OCI-LY3 (cell line): ENCODE measurements around the gene PTPRN2.

Source experiments
- H2AFZ ChIP-seq: fragments of 200-600, 300-600 bp; shearing (Covaris generic); 2 replicates; pipeline ENCODE4 v1.6.0; 2014; ENCODE audit warnings: antibody characterized with exemption, low read depth, low read length
- H3K27ac ChIP-seq: fragments of 200-600, 300-600 bp; sonication (generic); 2 replicates; pipeline ENCODE4 v1.5.1; 2014; ENCODE audit warnings: mild to moderate bottlenecking, low read length, moderate library complexity, mixed read lengths
- H3K27me3 ChIP-seq: fragments of 200-600, 300-600 bp; sonication (generic); 2 replicates; pipeline ENCODE4 v1.6.1; 2014; ENCODE audit warnings: low read depth, low read length, mixed read lengths
- H3K36me3 ChIP-seq: fragments of 200-600, 300-600 bp; sonication (generic); replicated peaks from 2 replicates; pipeline ENCODE3; 2014; ENCODE audit warnings: low read depth, low read length, mixed read lengths
- H3K4me1 ChIP-seq: fragments of 300-600, 200-600 bp; sonication (generic); 2 replicates; pipeline ENCODE4 v1.6.1; 2014; ENCODE audit warnings: low read length, mixed read lengths
- H3K4me2 ChIP-seq: fragments of 200-600, 300-600 bp; sonication (generic); 2 replicates; pipeline ENCODE4 v1.6.1; 2014; ENCODE audit warnings: low read length, mixed read lengths
- H3K4me3 ChIP-seq: fragments of 300-600, 200-600 bp; sonication (generic); 2 replicates; pipeline ENCODE4 v1.5.1; 2014; ENCODE audit warnings: antibody characterized with exemption, mild to moderate bottlenecking, low read length, moderate library complexity
- H3K79me2 ChIP-seq: fragments of 300-600, 200-600 bp; shearing (Covaris generic); 2 replicates; pipeline ENCODE4 v1.6.1; 2014; ENCODE audit warnings: mild to moderate bottlenecking, low read length, mixed read lengths
- H3K9ac ChIP-seq: fragments of 300-600, 200-600 bp; shearing (Covaris generic); 2 replicates; pipeline ENCODE4 v1.6.0; 2014; ENCODE audit warnings: mild to moderate bottlenecking, low read length, moderate library complexity
- H3K9me3 ChIP-seq: fragments of 200-600, 300-600 bp; shearing (Covaris generic); 2 replicates; pipeline ENCODE4 v1.6.1; 2014; ENCODE audit warnings: low read length, mixed read lengths; ENCODE audit not compliant: insufficient read depth
- H4K20me1 ChIP-seq: fragments of 200-600, 300-600 bp; sonication (generic); 2 replicates; pipeline ENCODE4 v1.6.1; 2016; ENCODE audit warnings: low read length, mixed read lengths; ENCODE audit not compliant: insufficient read depth
- EZH2phosphoT487 ChIP-seq: fragments of 200-600 bp; shearing (Covaris generic); IDR thresholded peaks from 2 replicates; pipeline ENCODE4 v1.6.1; 2018; ENCODE audit warnings: antibody characterized with exemption, mixed run types, low read depth
- TF ChIP-seq, protein P1 (sequence below): fragments of 200-600, 300-600 bp; sonication (generic); IDR thresholded peaks from 2 replicates; pipeline ENCODE4 v1.5.1; 2014; ENCODE audit warnings: antibody characterized with exemption, low read length, low read depth

PTPRN2 gene

DNA sequence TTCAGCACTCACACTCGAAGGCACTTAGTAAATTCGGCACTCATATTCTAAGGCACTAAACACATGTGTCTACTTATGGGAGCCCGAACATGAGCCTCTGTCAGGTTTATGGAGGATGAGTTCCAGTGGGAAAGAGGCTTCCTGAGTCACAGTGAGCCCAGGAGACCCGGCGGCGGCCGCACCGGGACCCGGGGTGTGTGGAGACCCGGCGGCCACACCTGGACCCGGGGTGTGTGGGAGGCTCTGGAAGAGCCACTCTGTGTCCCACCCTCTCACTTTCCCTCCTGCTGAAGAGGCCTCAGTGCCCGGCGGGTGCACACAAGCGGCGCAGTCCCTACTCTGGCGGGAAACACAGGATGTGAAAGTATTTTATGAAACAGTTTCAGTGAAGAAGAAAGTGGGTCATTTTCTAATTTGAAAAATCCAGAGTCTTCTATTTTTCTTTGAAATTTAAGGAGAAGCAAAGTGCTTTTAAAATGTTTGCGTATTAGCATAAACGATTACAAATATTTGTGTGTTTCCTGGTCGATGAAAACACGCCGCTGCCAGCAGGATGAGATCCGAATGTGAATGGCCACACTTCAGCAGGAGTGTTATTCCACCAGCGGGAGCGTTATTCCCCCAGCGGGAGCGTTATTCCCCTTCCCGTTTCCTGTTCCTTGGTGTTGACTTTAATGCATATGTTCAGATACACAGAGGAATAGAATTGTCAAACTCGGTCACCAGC, 625.7 kb downstream of the PTPRN2 start:
- no peak overlapping the region for H3K9ac ChIP-seq
- no peaks in the 10 kb centered on the region for H3K79me2 ChIP-seq
- H3K9me3 ChIP-seq = no peaks in the 10 kb centered on the region; the same call in 1 of the 2 replicates
- no peaks in the 10 kb centered on the region for H4K20me1 ChIP-seq
- H3K4me3 ChIP-seq = no peak overlapping the region
- H3K4me2 ChIP-seq = no peak overlapping the region
- H3K4me1 ChIP-seq = no peaks in the 10 kb centered on the region
- no peak overlapping the region for H3K27ac ChIP-seq
- H3K36me3 ChIP-seq = no peaks in the 10 kb centered on the region
- H2AFZ ChIP-seq = no peak overlapping the region
- H3K27me3 ChIP-seq = no peaks in the 10 kb centered on the region
- TF ChIP-seq, protein P1, sequence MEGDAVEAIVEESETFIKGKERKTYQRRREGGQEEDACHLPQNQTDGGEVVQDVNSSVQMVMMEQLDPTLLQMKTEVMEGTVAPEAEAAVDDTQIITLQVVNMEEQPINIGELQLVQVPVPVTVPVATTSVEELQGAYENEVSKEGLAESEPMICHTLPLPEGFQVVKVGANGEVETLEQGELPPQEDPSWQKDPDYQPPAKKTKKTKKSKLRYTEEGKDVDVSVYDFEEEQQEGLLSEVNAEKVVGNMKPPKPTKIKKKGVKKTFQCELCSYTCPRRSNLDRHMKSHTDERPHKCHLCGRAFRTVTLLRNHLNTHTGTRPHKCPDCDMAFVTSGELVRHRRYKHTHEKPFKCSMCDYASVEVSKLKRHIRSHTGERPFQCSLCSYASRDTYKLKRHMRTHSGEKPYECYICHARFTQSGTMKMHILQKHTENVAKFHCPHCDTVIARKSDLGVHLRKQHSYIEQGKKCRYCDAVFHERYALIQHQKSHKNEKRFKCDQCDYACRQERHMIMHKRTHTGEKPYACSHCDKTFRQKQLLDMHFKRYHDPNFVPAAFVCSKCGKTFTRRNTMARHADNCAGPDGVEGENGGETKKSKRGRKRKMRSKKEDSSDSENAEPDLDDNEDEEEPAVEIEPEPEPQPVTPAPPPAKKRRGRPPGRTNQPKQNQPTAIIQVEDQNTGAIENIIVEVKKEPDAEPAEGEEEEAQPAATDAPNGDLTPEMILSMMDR = no peak
- TF ChIP-seq EZH2phosphoT487 = no peak

DNA sequence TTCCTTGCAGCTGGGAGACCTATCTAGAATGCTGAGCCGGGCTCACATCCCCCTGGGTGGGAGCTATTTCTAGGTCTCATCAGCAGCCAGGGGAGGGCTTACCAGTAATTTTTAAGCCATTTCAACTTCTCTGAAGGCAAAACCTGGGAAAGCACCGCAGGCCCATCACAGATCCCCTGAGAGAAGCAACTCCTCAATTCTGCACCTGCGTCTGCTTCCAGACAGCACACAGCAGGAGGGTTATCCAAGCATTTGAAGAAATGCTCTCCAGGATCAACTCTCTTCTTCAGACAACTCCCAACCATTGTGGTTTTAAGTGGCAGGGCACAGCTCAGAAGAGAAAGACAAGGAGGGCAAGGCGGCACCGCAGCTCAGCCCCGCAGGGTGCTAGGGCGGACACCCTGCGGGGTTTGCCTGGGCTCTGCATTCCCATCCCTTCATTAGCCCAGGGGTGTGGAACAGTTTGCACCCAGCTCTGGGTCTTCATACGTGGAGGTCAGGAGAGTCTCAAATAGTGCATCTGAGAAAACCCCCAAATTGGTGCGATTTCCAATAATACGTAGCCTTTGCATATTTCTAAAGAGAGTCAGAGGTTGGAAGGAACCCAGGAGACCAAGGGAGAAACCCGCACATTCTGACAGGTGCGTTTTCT, 632.1 kb downstream of the PTPRN2 start:
- no peak overlapping the region for H2AFZ ChIP-seq
- no peaks in the 10 kb centered on the region for H4K20me1 ChIP-seq
- TF ChIP-seq, protein P1 = no peak
- TF ChIP-seq EZH2phosphoT487 = no peak
- H3K79me2 ChIP-seq = no peaks in the 10 kb centered on the region
- no peak overlapping the region for H3K27ac ChIP-seq
- H3K4me3 ChIP-seq = no peak overlapping the region
- H3K36me3 ChIP-seq = no peaks in the 10 kb centered on the region
- no peak overlapping the region for H3K9ac ChIP-seq
- H3K4me2 ChIP-seq = no peak overlapping the region
- no peaks in the 10 kb centered on the region for H3K27me3 ChIP-seq
- no peaks in the 10 kb centered on the region; the same call in 1 of the 2 replicates for H3K9me3 ChIP-seq
- H3K4me1 ChIP-seq = no peaks in the 10 kb centered on the region

DNA sequence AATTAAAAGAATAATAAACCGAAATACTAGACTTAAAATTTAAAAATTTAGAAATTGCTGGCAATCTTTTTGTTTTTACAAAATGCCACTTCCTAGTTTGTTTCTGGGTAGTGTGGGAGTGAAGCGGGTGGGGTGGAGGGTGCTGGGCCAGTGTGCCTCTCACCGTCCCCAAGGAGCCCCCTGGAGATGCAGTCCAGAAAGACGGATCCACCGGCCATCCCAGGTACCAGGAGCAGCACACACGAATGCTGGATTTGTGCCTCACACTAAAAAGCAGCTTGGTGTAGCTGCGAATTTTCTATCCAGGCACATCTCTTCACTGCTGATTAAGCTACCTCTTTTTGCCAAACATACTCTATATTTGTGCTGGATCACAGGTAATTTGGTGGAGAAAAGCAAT, 632.7 kb downstream of the PTPRN2 start:
- Histone ChIP-seq H3K27ac (no peak overlapping the region), H4K20me1 (no peaks in the 10 kb centered on the region), H3K79me2 (no peaks in the 10 kb centered on the region), H3K27me3 (no peaks in the 10 kb centered on the region), H3K36me3 (no peaks in the 10 kb centered on the region), H3K9me3 (no peaks in the 10 kb centered on the region; the same call in 1 of the 2 replicates), H3K4me1 (no peaks in the 10 kb centered on the region), H3K4me3 (no peak overlapping the region), H3K9ac (no peak overlapping the region), H3K4me2 (no peak overlapping the region), H2AFZ (no peak overlapping the region)
- TF ChIP-seq EZH2phosphoT487 = no peak
- TF ChIP-seq, protein P1 = no peak

DNA sequence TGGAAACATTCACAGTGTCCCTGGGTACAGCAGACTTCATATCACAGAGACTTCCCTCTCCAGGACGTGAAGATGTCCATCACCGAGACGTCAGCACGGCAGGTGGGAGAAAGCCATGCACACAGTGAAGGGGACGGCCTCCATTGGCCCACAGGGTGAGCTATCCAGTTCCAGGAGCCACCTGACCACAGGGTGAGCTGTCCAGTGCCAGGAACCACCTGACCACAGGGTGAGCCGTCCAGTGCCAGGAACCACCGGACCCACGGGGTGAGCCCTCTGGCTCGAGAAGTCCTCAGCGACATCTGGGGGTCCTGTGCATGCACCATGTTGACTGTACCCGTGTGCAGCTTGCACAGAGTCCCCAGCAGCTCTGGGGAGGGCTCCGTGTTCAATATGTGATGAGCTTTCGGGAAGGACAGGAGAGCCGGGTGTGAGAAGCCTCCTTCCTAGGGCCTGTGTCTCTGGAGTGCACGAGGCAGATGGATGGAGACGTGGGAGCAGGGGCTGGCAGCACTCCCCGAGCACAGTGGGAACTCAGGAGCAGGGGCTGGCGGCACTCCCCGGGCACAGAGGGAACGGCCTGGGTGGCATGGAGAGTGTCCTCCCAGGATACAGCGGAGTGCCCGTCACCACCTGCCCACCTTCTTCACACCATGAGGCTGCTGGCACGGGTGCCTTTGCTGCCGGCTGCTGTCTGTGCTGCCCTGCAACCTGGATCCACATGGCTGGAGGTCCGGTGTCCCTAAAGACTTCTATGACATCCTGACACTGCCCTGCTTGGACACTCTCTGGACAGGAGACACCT, 634.6 kb downstream of the PTPRN2 start:
- no peak overlapping the region for H3K27ac ChIP-seq
- no peaks in the 10 kb centered on the region for H3K27me3 ChIP-seq
- H2AFZ ChIP-seq = no peak overlapping the region
- H3K9ac ChIP-seq = no peak overlapping the region
- no peak overlapping the region for H3K4me3 ChIP-seq
- peaks cover 2% of the 10 kb centered on the region; the same call in 1 of the 2 replicates for H3K9me3 ChIP-seq
- no peaks in the 10 kb centered on the region for H3K79me2 ChIP-seq
- H4K20me1 ChIP-seq = no peaks in the 10 kb centered on the region
- H3K4me2 ChIP-seq = no peak overlapping the region
- TF ChIP-seq EZH2phosphoT487 = no peak
- TF ChIP-seq, protein P1 = no peak
- no peaks in the 10 kb centered on the region for H3K36me3 ChIP-seq
- no peaks in the 10 kb centered on the region for H3K4me1 ChIP-seq
